Panc1 (cell line): ENCODE data around the gene DLG2. TPM values are rescaled to one million over a fixed set of nuclear protein-coding genes. Genes with fewer than 3 reads are reported as not detected.

Source experiments
- ATAC-seq: fragments of 200-7000 bp; cut with Tn5 transposase; 2 replicates; pipeline ENCODE4 v1.9.1; 2020; ENCODE audit warnings: mild to moderate bottlenecking, moderate library complexity
- BruUV-seq: library from RNA; stranded (reverse); fragments of 400-500 nt; replicated peaks from 2 replicates; lab custom pipeline; 2021; lab: Mats Ljungman, UMichigan
- CTCF ChIA-PET: fragments of 300-600 bp; sonication (Branson Sonifier 250); formaldehyde crosslinking; loops from one replicate; lab custom pipeline; 2022; ENCODE audit warnings: antibody characterized with exemption; lab: Charles Lee
- POLR2A ChIA-PET: fragments of 300-600 bp; sonication (Branson Sonifier 250); formaldehyde crosslinking; loops from one replicate; lab custom pipeline; 2022; ENCODE audit warnings: antibody characterized with exemption; lab: Charles Lee
- DNase-seq: peaks from one replicate; pipeline ENCODE4 v3.0.0-alpha.2; 2010; ENCODE audit warnings: low read depth, low spot score
- H3K27ac ChIP-seq: 2 replicates; pipeline ENCODE4 v1.5.1; 2011; ENCODE audit warnings: mild to moderate bottlenecking, low read length, inconsistent platforms
- H3K27me3 ChIP-seq: fragments of 200-500 bp; sonication (Bioruptor generic); 2 replicates; pipeline ENCODE4 v1.6.0; 2014; ENCODE audit warnings: low read length, inconsistent platforms; ENCODE audit not compliant: control insufficient read depth, insufficient read depth
- H3K36me3 ChIP-seq: fragments of 200-500 bp; sonication (Bioruptor generic); 2 replicates; pipeline ENCODE4 v1.5.1; 2014; ENCODE audit warnings: inconsistent platforms, mild to moderate bottlenecking, low read length, moderate library complexity; ENCODE audit not compliant: control insufficient read depth, insufficient read depth
- H3K4me1 ChIP-seq: 2 replicates; pipeline ENCODE4 v1.5.1; 2011; ENCODE audit warnings: inconsistent platforms, mild to moderate bottlenecking, low read length, moderate library complexity; ENCODE audit not compliant: control insufficient read depth, insufficient read depth
- H3K4me3 ChIP-seq, 2 experiments: 2 replicates each; pipeline ENCODE4 v1.5.1; 2011 to 2012; ENCODE audit warnings: low read depth in 2 of 2, low read length in 2 of 2, mild to moderate bottlenecking in 2 of 2, inconsistent platforms in 1 of 2, moderate library complexity in 1 of 2
- H3K9me3 ChIP-seq: fragments of 200-500 bp; sonication (Bioruptor generic); 2 replicates; pipeline ENCODE4 v1.5.1; 2014; ENCODE audit warnings: low read depth, mild to moderate bottlenecking, inconsistent platforms, low read length, moderate library complexity; ENCODE audit not compliant: control insufficient read depth, insufficient read depth
- POLR2AphosphoS5 ChIP-seq: IDR thresholded peaks from 2 replicates; pipeline ENCODE4 v1.6.1; 2012; ENCODE audit warnings: mild to moderate bottlenecking, low read depth, low read length, moderate library complexity
- SIN3A ChIP-seq: IDR thresholded peaks from 2 replicates; pipeline ENCODE4 v1.6.1; 2012; ENCODE audit warnings: low read depth, mild to moderate bottlenecking, low read length, moderate library complexity, borderline replicate concordance; ENCODE audit not compliant: insufficient read depth
- TCF7L2 ChIP-seq: IDR thresholded peaks from 2 replicates; pipeline ENCODE4 v1.6.1; 2011; ENCODE audit warnings: mild to moderate bottlenecking, low read depth, low read length, inconsistent platforms
- in situ Hi-C: cut with HindIII; loops from 2 replicates; pipeline ENCODE4 v1.10.0; 2016; ENCODE audit warnings: low sequenced_read_pairs, low pct_unique_long_range_greater_than_20kb
- intact Hi-C: fragments of 100-400 bp; cut with micrococcal nuclease; formaldehyde crosslinking; loops from one replicate; pipeline ENCODE4 v1.10.0; 2022; ENCODE audit not compliant: unreplicated experiment
- total RNA-seq: library from RNA; stranded (reverse); gene quantifications from one replicate; pipeline ENCODE4 v1.2.1, GENCODE V29; 2021; ENCODE audit not compliant: unreplicated experiment
- TF ChIP-seq, protein P1 (sequence below), 2 experiments: IDR thresholded peaks; 2 replicates each; pipeline ENCODE4 v1.6.1; 2011 to 2012; ENCODE audit warnings: low read depth in 2 of 2, control low read depth in 1 of 2, low read length in 1 of 2, mild to moderate bottlenecking in 1 of 2, moderate library complexity in 1 of 2; ENCODE audit not compliant: insufficient read depth in 1 of 2
- TF ChIP-seq, protein P2 (sequence below): fragments of 450-650 bp; IDR thresholded peaks from 2 replicates; pipeline ENCODE4 v1.5.1; 2017; ENCODE audit warnings: mild to moderate bottlenecking

The DLG2 gene
- total RNA-seq, 1 experiment from 2014 or later, result 4.2 TPM

DNA sequence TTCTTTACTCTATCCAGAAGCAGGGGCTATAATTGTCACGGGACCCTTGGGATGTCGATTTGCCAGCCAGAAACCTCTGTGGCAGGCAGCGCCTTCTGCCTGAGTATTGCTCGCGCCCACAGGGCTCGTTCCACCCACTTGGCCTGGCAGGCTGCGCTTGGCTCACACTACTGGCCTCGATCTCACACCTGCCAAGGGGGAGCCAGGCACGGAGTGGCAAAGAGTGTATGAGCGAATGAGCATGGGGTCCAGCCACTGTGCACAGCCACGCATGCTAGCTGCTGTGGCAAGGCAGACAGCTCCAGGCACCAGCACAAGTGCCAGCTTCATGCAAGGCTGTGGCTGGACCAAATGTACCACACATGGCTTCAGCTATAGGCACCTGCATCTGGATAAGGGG is 599.8 kb downstream of the DLG2 start:
- H3K27ac ChIP-seq, result no peak overlapping the region
- no peak overlapping the region for H3K4me3 ChIP-seq
- intact Hi-C loops (no loop called here), in situ Hi-C loops (no loop called here)
- no peaks in the 10 kb centered on the region for H3K27me3 ChIP-seq
- POLR2A ChIA-PET, result no interaction called here
- no peak for DNase-seq
- TF ChIP-seq TCF7L2 (no peak), POLR2AphosphoS5 (no peak), SIN3A (no peak)
- TF ChIP-seq, protein P1, sequence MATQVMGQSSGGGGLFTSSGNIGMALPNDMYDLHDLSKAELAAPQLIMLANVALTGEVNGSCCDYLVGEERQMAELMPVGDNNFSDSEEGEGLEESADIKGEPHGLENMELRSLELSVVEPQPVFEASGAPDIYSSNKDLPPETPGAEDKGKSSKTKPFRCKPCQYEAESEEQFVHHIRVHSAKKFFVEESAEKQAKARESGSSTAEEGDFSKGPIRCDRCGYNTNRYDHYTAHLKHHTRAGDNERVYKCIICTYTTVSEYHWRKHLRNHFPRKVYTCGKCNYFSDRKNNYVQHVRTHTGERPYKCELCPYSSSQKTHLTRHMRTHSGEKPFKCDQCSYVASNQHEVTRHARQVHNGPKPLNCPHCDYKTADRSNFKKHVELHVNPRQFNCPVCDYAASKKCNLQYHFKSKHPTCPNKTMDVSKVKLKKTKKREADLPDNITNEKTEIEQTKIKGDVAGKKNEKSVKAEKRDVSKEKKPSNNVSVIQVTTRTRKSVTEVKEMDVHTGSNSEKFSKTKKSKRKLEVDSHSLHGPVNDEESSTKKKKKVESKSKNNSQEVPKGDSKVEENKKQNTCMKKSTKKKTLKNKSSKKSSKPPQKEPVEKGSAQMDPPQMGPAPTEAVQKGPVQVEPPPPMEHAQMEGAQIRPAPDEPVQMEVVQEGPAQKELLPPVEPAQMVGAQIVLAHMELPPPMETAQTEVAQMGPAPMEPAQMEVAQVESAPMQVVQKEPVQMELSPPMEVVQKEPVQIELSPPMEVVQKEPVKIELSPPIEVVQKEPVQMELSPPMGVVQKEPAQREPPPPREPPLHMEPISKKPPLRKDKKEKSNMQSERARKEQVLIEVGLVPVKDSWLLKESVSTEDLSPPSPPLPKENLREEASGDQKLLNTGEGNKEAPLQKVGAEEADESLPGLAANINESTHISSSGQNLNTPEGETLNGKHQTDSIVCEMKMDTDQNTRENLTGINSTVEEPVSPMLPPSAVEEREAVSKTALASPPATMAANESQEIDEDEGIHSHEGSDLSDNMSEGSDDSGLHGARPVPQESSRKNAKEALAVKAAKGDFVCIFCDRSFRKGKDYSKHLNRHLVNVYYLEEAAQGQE (IDR thresholded peaks at IDR 0.05; ENCODE audit: insufficient read depth in 1 of 2, low read depth in 2 of 2, low read length in 1 of 2), result no peak
- peak; percentile 34; the same call in 1 of the 2 replicates for ATAC-seq
- CTCF ChIA-PET, result no interaction called here
- no peaks in the 10 kb centered on the region for H3K36me3 ChIP-seq
- BruUV-seq, result no TSS peak
- no peaks in the 10 kb centered on the region for H3K9me3 ChIP-seq
- H3K4me1 ChIP-seq, result no peaks in the 10 kb centered on the region

DNA sequence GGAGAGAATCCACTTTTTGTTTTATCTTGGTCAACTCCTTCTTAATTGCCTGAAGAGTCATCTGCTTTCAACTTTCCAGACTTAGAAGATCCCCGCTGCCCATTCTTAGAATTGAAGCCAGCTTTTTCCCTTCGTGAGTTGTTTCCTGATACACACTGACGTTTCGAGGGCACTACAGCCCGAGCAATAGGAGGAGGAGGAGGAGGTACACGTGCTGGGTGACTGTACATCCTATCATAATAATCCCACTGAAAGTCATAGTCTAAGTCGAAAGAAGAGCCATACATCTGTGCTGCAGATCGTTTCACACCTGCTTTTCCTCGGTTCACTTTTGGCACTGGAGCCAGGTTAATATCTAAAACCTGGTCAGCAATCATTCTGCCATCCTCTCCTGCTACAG is 606.1 kb downstream of the DLG2 start:
- POLR2A ChIA-PET, result no interaction called here
- no peak overlapping the region for H3K27ac ChIP-seq
- H3K36me3 ChIP-seq, result no peaks in the 10 kb centered on the region
- peaks cover 2% of the 10 kb centered on the region; the same call in 1 of the 2 replicates for H3K27me3 ChIP-seq
- intact Hi-C loops, result no loop called here
- BruUV-seq, result no TSS peak
- TF ChIP-seq TCF7L2, result no peak
- TF ChIP-seq, protein P1 (IDR thresholded peaks at IDR 0.05; ENCODE audit: insufficient read depth in 1 of 2, low read depth in 2 of 2, low read length in 1 of 2), result no peak
- ATAC-seq (no peak), DNase-seq (no peak)
- H3K4me3 ChIP-seq, result no peak overlapping the region
- CTCF ChIA-PET, result no interaction called here
- in situ Hi-C loops, result no loop called here
- peaks cover 3% of the 10 kb centered on the region; the same call in 1 of the 2 replicates for H3K4me1 ChIP-seq
- H3K9me3 ChIP-seq, result no peaks in the 10 kb centered on the region

DNA sequence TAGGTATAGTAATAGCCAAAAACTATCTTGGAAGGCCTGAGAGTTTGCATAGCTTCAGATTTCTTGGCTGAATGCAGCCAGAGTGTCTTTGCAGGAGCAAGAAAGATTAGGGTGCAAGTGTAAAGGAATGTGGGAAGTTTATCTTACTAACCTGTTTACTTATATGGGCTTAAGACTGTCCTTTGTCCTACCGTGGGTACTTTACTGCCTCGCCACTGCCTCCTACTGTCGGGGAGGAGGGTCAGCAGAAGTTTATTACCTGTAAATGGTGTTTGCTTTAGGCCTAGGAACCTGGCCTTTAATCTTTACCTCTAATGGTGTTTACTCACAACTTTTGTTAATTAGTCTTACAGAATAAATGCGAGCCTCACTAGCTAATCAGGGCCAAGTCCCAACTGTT is 633.8 kb downstream of the DLG2 start:
- no peak for ATAC-seq
- Histone ChIP-seq H3K4me3 (no peak overlapping the region), H3K36me3 (no peaks in the 10 kb centered on the region), H3K4me1 (no peaks in the 10 kb centered on the region), H3K27ac (no peak overlapping the region), H3K27me3 (no peaks in the 10 kb centered on the region), H3K9me3 (no peaks in the 10 kb centered on the region)
- intact Hi-C loops, result no loop called here
- DNase-seq, result no peak
- TF ChIP-seq POLR2AphosphoS5, result no peak
- TF ChIP-seq, protein P2, sequence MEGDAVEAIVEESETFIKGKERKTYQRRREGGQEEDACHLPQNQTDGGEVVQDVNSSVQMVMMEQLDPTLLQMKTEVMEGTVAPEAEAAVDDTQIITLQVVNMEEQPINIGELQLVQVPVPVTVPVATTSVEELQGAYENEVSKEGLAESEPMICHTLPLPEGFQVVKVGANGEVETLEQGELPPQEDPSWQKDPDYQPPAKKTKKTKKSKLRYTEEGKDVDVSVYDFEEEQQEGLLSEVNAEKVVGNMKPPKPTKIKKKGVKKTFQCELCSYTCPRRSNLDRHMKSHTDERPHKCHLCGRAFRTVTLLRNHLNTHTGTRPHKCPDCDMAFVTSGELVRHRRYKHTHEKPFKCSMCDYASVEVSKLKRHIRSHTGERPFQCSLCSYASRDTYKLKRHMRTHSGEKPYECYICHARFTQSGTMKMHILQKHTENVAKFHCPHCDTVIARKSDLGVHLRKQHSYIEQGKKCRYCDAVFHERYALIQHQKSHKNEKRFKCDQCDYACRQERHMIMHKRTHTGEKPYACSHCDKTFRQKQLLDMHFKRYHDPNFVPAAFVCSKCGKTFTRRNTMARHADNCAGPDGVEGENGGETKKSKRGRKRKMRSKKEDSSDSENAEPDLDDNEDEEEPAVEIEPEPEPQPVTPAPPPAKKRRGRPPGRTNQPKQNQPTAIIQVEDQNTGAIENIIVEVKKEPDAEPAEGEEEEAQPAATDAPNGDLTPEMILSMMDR, result peak; percentile 34; the same call in 1 of the 2 replicates
- BruUV-seq, result no TSS peak
- ChIA-PET POLR2A (no interaction called here), CTCF (no interaction called here)
- in situ Hi-C loops, result no loop called here
